HCT116 (cell line): ENCODE results near the gene CYB5B. TPM values are rescaled to one million over a fixed set of nuclear protein-coding genes. Genes with fewer than 3 reads are reported as not detected.
A peak's percentile ranks its signal among the peaks of the same experiment; 100 is the strongest.

Source experiments
- ATAC-seq: fragments of 200-7000 bp; cut with Tn5 transposase; 2 replicates; pipeline ENCODE4 v1.9.1; 2020; ENCODE audit warnings: mild to moderate bottlenecking, moderate library complexity
- BruUV-seq: library from RNA; stranded (reverse); fragments of 400-500 nt; replicated peaks from 2 replicates; lab custom pipeline; 2021; lab: Mats Ljungman, UMichigan
- CTCF ChIA-PET: fragments of 300-600 bp; sonication (Branson Sonifier 250); formaldehyde crosslinking; loops from one replicate; lab custom pipeline; 2021; ENCODE audit warnings: antibody characterized with exemption; lab: Charles Lee
- POLR2A ChIA-PET: fragments of 300-600, 350-600 bp; sonication (Branson Sonifier 250); formaldehyde crosslinking; loops from one replicate; lab custom pipeline; 2021; ENCODE audit warnings: antibody characterized with exemption; lab: Charles Lee
- RAD21 ChIA-PET, 2 experiments: fragments of 300-600 bp; sonication (Branson Sonifier 250); formaldehyde crosslinking; loops; one replicate each; lab custom pipeline; 2023; ENCODE audit warnings: low total read pairs in 2 of 2; ENCODE audit not compliant: uncharacterized antibody in 2 of 2, unreplicated experiment in 2 of 2, low non-redundant PET in 1 of 2; lab: Charles Lee
- DNase-seq: peaks from one replicate; pipeline ENCODE4 v3.0.0-alpha.2; 2010; ENCODE audit warnings: low read depth, low spot score
- H2AFZ ChIP-seq: fragments of 200-600 bp; shearing (Covaris generic), sonication (generic); 2 replicates; pipeline ENCODE4 v1.6.1; 2017; ENCODE audit warnings: low read depth, mixed run types, mixed read lengths, antibody characterized with exemption, low read length; ENCODE audit not compliant: poor library complexity, severe bottlenecking
- H3K27ac ChIP-seq: 2 replicates; pipeline ENCODE4 v1.5.1; 2012; ENCODE audit warnings: low read depth, low read length
- H3K27me3 ChIP-seq: fragments of 200-600 bp; sonication (generic); 2 replicates; pipeline ENCODE4 v1.6.1; 2016; ENCODE audit warnings: mixed run types, low read length, mixed read lengths; ENCODE audit not compliant: insufficient read depth
- H3K36me3 ChIP-seq, 2 experiments: fragments of 200-500 bp in 1 of 2; fragments of 200-600 bp in 1 of 2; sonication (Bioruptor generic) in 1 of 2; sonication (generic) in 1 of 2; 2 replicates each; pipeline versions ENCODE4 v1.5.1 to v1.6.1; 2014 to 2016; ENCODE audit warnings: low read length in 2 of 2, inconsistent platforms in 1 of 2, mixed read lengths in 1 of 2, mixed run types in 1 of 2; ENCODE audit not compliant: insufficient read depth in 2 of 2, control insufficient read depth in 1 of 2
- H3K4me1 ChIP-seq, 2 experiments: fragments of 200-600 bp in 1 of 2; sonication (generic) in 1 of 2; 2 replicates each; pipeline versions ENCODE4 v1.5.1 to v1.6.1; 2012 to 2017; ENCODE audit warnings: low read length in 2 of 2, inconsistent platforms in 1 of 2, mild to moderate bottlenecking in 1 of 2, mixed read lengths in 1 of 2, mixed run types in 1 of 2, moderate library complexity in 1 of 2; ENCODE audit not compliant: insufficient read depth in 2 of 2, control insufficient read depth in 1 of 2
- H3K4me2 ChIP-seq: fragments of 200-600 bp; sonication (generic); 2 replicates; pipeline ENCODE4 v1.6.1; 2017; ENCODE audit warnings: mixed run types, low read length, mixed read lengths
- H3K4me3 ChIP-seq, 2 experiments: fragments of 200-600 bp in 1 of 2; sonication (generic) in 1 of 2; replicated peaks in 1 of 2; 2 replicates each; pipeline ENCODE4 v1.5.1; 2011 to 2016; ENCODE audit warnings: low read length in 2 of 2, control low read depth in 1 of 2, low read depth in 1 of 2, mild to moderate bottlenecking in 1 of 2, mixed read lengths in 1 of 2, mixed run types in 1 of 2
- H3K79me2 ChIP-seq: fragments of 200-600 bp; sonication (generic); 2 replicates; pipeline ENCODE4 v1.6.1; 2017; ENCODE audit warnings: mild to moderate bottlenecking, mixed run types, low read length, moderate library complexity, mixed read lengths; ENCODE audit not compliant: insufficient read depth
- H3K9ac ChIP-seq: fragments of 200-600 bp; sonication (generic); 2 replicates; pipeline ENCODE4 v1.6.1; 2016; ENCODE audit warnings: low read length, mixed read lengths
- H3K9me2 ChIP-seq: fragments of 200-600 bp; sonication (generic), shearing (Covaris generic); 2 replicates; pipeline ENCODE4 v1.6.1; 2017; ENCODE audit warnings: mixed run types, mild to moderate bottlenecking, moderate library complexity; ENCODE audit not compliant: insufficient read depth
- H3K9me3 ChIP-seq, 2 experiments: fragments of 200-500 bp in 1 of 2; fragments of 200-600 bp in 1 of 2; sonication (Bioruptor generic) in 1 of 2; sonication (generic) in 1 of 2; 2 replicates each; pipeline ENCODE4 v1.6.1; 2014 to 2017; ENCODE audit warnings: low read length in 2 of 2, mixed read lengths in 2 of 2, inconsistent platforms in 1 of 2, low read depth in 1 of 2, mild to moderate bottlenecking in 1 of 2, mixed run types in 1 of 2, moderate library complexity in 1 of 2; ENCODE audit not compliant: control insufficient read depth in 1 of 2, insufficient read depth in 1 of 2
- H4K20me1 ChIP-seq: fragments of 200-600 bp; sonication (generic), shearing (Covaris generic); 2 replicates; pipeline ENCODE4 v1.6.1; 2017; ENCODE audit warnings: mixed run types, mild to moderate bottlenecking, moderate library complexity; ENCODE audit not compliant: insufficient read depth
- CEBPB ChIP-seq: IDR thresholded peaks from 2 replicates; pipeline ENCODE4 v1.6.1; 2012; ENCODE audit warnings: low read depth
- EGR1 ChIP-seq: IDR thresholded peaks from 2 replicates; pipeline ENCODE4 v1.6.1; 2012; ENCODE audit warnings: low read depth
- ELF1 ChIP-seq: IDR thresholded peaks from 2 replicates; pipeline ENCODE4 v1.6.1; 2012; ENCODE audit warnings: low read depth, borderline replicate concordance
- POLR2A ChIP-seq: IDR thresholded peaks from 2 replicates; pipeline ENCODE4 v1.7.0; 2011; ENCODE audit warnings: borderline replicate concordance; ENCODE audit not compliant: insufficient read depth, insufficient read length; ENCODE audit errors: extremely low read depth
- SIN3A ChIP-seq: IDR thresholded peaks from 2 replicates; pipeline ENCODE4 v1.6.1; 2012; ENCODE audit warnings: low read depth
- SP1 ChIP-seq: IDR thresholded peaks from 2 replicates; pipeline ENCODE4 v1.6.1; 2012; ENCODE audit warnings: low read depth
- SRF ChIP-seq: IDR thresholded peaks from 2 replicates; pipeline ENCODE4 v1.6.1; 2012; ENCODE audit warnings: low read depth
- YY1 ChIP-seq: IDR thresholded peaks from 2 replicates; pipeline ENCODE4 v1.6.1; 2011; ENCODE audit warnings: low read length, low read depth, moderate library complexity, mild to moderate bottlenecking; ENCODE audit not compliant: insufficient replicate concordance; ENCODE audit errors: extremely low read depth
- ZNF274 ChIP-seq: fragments of 200-500 bp; sonication (Bioruptor generic); IDR thresholded peaks from 2 replicates; pipeline ENCODE4 v1.6.1; 2014; ENCODE audit warnings: mild to moderate bottlenecking, low read depth, low read length, inconsistent platforms
- intact Hi-C: fragments of 100-400 bp; cut with micrococcal nuclease; formaldehyde crosslinking; loops from 2 replicates; pipeline ENCODE4 v1.10.0; 2022
- total RNA-seq: library from RNA; stranded (reverse); gene quantifications from one replicate; pipeline ENCODE4 v1.2.1, GENCODE V29; 2021; ENCODE audit not compliant: unreplicated experiment
- TF ChIP-seq, protein P1 (sequence below): IDR thresholded peaks from 2 replicates; pipeline ENCODE4 v1.6.1; 2012; ENCODE audit warnings: low read depth
- TF ChIP-seq, protein P2 (sequence below): IDR thresholded peaks from 2 replicates; pipeline ENCODE4 v1.6.1; 2012
- TF ChIP-seq, protein P3 (sequence below): IDR thresholded peaks from 2 replicates; pipeline ENCODE4 v1.6.1; 2012

CYB5B gene
- total RNA-seq, 1 experiment from 2014 or later, result 689 TPM

DNA sequence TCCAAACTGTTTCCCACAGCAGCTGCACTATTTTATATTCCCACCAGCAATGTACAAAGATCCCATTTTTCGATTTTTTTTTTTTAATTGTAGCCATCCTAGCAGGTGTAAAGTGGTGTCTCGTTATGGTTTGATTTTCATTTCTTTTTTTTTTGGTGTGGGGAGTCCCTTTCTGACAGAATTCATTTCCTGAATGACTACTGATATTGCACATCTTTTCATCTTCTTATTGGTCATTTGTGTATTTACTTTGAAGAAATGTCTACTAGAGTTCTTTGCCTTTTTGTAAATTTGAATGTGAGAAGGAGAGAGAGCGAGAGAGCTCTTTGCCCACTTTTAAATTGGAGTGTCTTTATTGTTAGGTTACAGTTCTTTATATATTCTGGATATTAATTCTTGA is 14.0 kb downstream of the CYB5B start:
- no peak overlapping the region for H3K4me2 ChIP-seq
- no peaks in the 10 kb centered on the region for H3K9me2 ChIP-seq
- peak overlapping the region; percentile 29; the same call in 1 of the 2 replicates for H3K27ac ChIP-seq
- H3K9me3 ChIP-seq, result no peaks in the 10 kb centered on the region
- ATAC-seq, result no peak
- CTCF ChIA-PET, result interaction anchor here (1.2 kb wide), 1 partner anchor 42 kb away, joined by 3 read pairs; no protein-coding TSS in a partner anchor
- no TSS peak for BruUV-seq
- no peak overlapping the region for H3K4me3 ChIP-seq
- peaks cover 23 to 38% of the 10 kb centered on the region in 2 experiments for H3K36me3 ChIP-seq
- H3K4me1 ChIP-seq, result peaks cover 91 to 92% of the 10 kb centered on the region in 2 experiments
- no peaks in the 10 kb centered on the region for H3K27me3 ChIP-seq
- RAD21 ChIA-PET, result no interaction called here
- intact Hi-C loops, result no loop called here
- no peak for TF ChIP-seq ELF1
- no peak for TF ChIP-seq YY1
- TF ChIP-seq CEBPB, result no peak
- TF ChIP-seq, protein P1, sequence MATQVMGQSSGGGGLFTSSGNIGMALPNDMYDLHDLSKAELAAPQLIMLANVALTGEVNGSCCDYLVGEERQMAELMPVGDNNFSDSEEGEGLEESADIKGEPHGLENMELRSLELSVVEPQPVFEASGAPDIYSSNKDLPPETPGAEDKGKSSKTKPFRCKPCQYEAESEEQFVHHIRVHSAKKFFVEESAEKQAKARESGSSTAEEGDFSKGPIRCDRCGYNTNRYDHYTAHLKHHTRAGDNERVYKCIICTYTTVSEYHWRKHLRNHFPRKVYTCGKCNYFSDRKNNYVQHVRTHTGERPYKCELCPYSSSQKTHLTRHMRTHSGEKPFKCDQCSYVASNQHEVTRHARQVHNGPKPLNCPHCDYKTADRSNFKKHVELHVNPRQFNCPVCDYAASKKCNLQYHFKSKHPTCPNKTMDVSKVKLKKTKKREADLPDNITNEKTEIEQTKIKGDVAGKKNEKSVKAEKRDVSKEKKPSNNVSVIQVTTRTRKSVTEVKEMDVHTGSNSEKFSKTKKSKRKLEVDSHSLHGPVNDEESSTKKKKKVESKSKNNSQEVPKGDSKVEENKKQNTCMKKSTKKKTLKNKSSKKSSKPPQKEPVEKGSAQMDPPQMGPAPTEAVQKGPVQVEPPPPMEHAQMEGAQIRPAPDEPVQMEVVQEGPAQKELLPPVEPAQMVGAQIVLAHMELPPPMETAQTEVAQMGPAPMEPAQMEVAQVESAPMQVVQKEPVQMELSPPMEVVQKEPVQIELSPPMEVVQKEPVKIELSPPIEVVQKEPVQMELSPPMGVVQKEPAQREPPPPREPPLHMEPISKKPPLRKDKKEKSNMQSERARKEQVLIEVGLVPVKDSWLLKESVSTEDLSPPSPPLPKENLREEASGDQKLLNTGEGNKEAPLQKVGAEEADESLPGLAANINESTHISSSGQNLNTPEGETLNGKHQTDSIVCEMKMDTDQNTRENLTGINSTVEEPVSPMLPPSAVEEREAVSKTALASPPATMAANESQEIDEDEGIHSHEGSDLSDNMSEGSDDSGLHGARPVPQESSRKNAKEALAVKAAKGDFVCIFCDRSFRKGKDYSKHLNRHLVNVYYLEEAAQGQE, result no peak
- no peak for TF ChIP-seq SP1
- TF ChIP-seq, all 23 proteins: peak for 0
- no peak for DNase-seq
- Histone ChIP-seq H3K79me2 (peaks cover 100% of the 10 kb centered on the region), H4K20me1 (no peaks in the 10 kb centered on the region), H3K9ac (no peak overlapping the region), H2AFZ (no peak overlapping the region)
- POLR2A ChIA-PET, result interaction anchor here (1.5 kb wide), 1 partner anchor 41 kb away, joined by 4 read pairs; no protein-coding TSS in a partner anchor

DNA sequence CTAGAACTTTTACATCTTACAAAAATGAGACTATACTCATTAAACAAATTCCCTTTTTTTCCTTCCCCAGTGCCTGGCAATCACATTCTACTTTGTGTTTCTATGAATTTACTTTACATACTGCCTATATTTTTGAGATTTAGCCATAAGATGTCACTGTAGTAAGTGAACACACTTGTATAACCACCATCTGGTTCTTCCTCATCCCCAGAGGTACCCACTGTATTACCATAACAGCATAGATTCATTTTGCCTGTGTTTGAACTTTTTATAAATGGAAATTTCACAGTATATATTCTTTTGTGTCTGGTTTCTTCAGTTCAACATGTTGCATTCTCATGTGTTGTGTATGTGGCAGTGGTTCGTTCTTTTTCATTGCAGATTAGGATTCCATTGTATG is 15.8 kb downstream of the CYB5B start:
- CTCF ChIA-PET, result no interaction called here
- ATAC-seq (no peak), DNase-seq (no peak)
- Histone ChIP-seq H3K27ac (peak overlapping the region; percentile 57; the same call in 1 of the 2 replicates), H3K4me3 (no peak overlapping the region), H2AFZ (no peak overlapping the region), H3K4me2 (no peak overlapping the region), H3K9me3 (no peaks in the 10 kb centered on the region), H3K4me1 (peaks cover 90 to 93% of the 10 kb centered on the region in 2 experiments), H3K9me2 (no peaks in the 10 kb centered on the region), H3K27me3 (no peaks in the 10 kb centered on the region), H4K20me1 (no peaks in the 10 kb centered on the region), H3K36me3 (peaks cover 20 to 27% of the 10 kb centered on the region in 2 experiments), H3K9ac (0 out of 2 replicates have a peak overlapping the region, but pooled peaks have one; percentile 15), H3K79me2 (peaks cover 100% of the 10 kb centered on the region)
- RAD21 ChIA-PET, result no interaction called here
- intact Hi-C loops, result no loop called here
- BruUV-seq, result no TSS peak
- POLR2A ChIA-PET, result no interaction called here
- TF ChIP-seq POLR2A (no peak), EGR1 (no peak), YY1 (no peak), ZNF274 (no peak), SRF (no peak), SIN3A (no peak)
- TF ChIP-seq, protein P2, sequence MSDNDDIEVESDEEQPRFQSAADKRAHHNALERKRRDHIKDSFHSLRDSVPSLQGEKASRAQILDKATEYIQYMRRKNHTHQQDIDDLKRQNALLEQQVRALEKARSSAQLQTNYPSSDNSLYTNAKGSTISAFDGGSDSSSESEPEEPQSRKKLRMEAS, result no peak
- TF ChIP-seq, protein P3, sequence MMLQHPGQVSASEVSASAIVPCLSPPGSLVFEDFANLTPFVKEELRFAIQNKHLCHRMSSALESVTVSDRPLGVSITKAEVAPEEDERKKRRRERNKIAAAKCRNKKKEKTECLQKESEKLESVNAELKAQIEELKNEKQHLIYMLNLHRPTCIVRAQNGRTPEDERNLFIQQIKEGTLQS, result no peak
- TF ChIP-seq, protein P1, result no peak
